Esophagus squamous epithelium (tissue), 5 donors: ENCODE measurements around the gene AXIN2. TPM values are rescaled to one million over a fixed set of nuclear protein-coding genes. Genes with fewer than 3 reads are reported as not detected.

ENCODE experiments used
- DNase-seq: peaks from one replicate; lab custom pipeline; 2025; lab: John Stamatoyannopoulos, UW
- H3K27ac ChIP-seq, 4 donors: fragments of 200-600 bp; sonication (generic); one replicate each; pipeline ENCODE4 v1.5.1; 2016 to 2019; ENCODE audit warnings: mild to moderate bottlenecking in 1 of 4
- H3K27me3 ChIP-seq, 4 donors: fragments of 200-600 bp; sonication (generic); 1 replicate in 3 of 4; 2 replicates in 1 of 4; pipeline versions ENCODE4 v1.5.1 to v1.6.0; 2017 to 2021; ENCODE audit warnings: antibody characterized with exemption in 1 of 4
- H3K36me3 ChIP-seq, 3 donors: fragments of 200-600 bp; sonication (generic); one replicate each; pipeline ENCODE4 v1.5.1; 2016 to 2019
- H3K4me1 ChIP-seq, 3 donors: fragments of 200-600 bp; sonication (generic); one replicate each; pipeline ENCODE4 v1.5.1; 2017 to 2019
- H3K4me3 ChIP-seq, 4 donors: fragments of 200-600 bp; sonication (generic); 1 replicate in 3 of 4; 2 replicates in 1 of 4; pipeline ENCODE4 v1.5.1; 2016 to 2019; ENCODE audit warnings: mild to moderate bottlenecking in 2 of 4, moderate library complexity in 1 of 4
- H3K9me3 ChIP-seq, 3 donors: fragments of 200-600 bp; sonication (generic); one replicate each; pipeline ENCODE4 v1.5.1; 2016 to 2019
- POLR2A ChIP-seq, 4 donors: fragments of 450-650 bp; IDR thresholded peaks; one replicate each; pipeline ENCODE4 v1.6.1; 2017; ENCODE audit warnings: antibody characterized with exemption in 4 of 4, mild to moderate bottlenecking in 4 of 4, moderate library complexity in 3 of 4
- WGBS, 2 donors: methylation state at CpG; one replicate each; pipeline ENCODE4 v1.1.5; 2018; 5-methylcytosine and 5-hydroxymethylcytosine counted together
- intact Hi-C: fragments of 100-400 bp; cut with DNase I; formaldehyde crosslinking; loops from one replicate; pipeline ENCODE4 v1.15.0; 2022
- total RNA-seq, 4 donors: library from RNA; depleted of rRNA; stranded (reverse); fragments of >200 nt; gene quantifications; one replicate each; pipeline ENCODE4 v1.1.0, GENCODE V29; 2016
- TF ChIP-seq, protein P1 (sequence below), 6 experiments: fragments of 450-650 bp in 4 of 6; fragments of 200-600 bp in 2 of 6; sonication (generic) in 2 of 6; IDR thresholded peaks; one replicate each; pipeline ENCODE4 v1.5.1; 2016 to 2019; ENCODE audit warnings: antibody characterized with exemption in 6 of 6, mild to moderate bottlenecking in 4 of 6, moderate library complexity in 4 of 6
- donor health status: DM: yes; HTN: yes; CAD: no.

The AXIN2 gene
- total RNA-seq, 4 donors from 2014 or later = 0.83 to 10.9 (median 6.2) TPM

DNA sequence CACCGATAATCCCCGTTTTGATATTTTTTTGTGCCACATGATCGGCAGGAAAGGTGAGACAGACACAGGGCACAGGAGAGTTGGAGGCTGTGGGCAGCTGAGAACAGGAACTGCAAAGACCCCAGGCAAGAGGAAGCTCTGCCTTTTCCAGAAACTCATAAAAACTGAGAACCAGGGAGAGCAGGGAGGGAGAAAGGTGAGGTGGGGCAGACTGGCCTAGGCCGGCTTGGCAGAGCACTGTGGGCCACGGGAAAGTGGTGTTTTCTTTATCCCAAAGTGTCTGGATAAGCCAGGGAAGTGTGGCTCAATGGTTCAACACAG, 11.8 kb upstream of the AXIN2 start:
- 83 to 100% methylated on average over 2 to 5 of the region's 5 CpGs for WGBS, 2 donors
- intact Hi-C loops = no loop called here
- H3K4me3 ChIP-seq = no peak overlapping the region
- peaks cover 0 to 6% (median 0%) of the 10 kb centered on the region in 3 donors for H3K4me1 ChIP-seq
- H3K36me3 ChIP-seq = no peaks in the 10 kb centered on the region
- no peak overlapping the region for H3K27ac ChIP-seq
- H3K27me3 ChIP-seq = no peaks in the 10 kb centered on the region
- no peak for DNase-seq
- TF ChIP-seq POLR2A (IDR thresholded peaks at IDR 0.05) = no peak
- TF ChIP-seq, protein P1, sequence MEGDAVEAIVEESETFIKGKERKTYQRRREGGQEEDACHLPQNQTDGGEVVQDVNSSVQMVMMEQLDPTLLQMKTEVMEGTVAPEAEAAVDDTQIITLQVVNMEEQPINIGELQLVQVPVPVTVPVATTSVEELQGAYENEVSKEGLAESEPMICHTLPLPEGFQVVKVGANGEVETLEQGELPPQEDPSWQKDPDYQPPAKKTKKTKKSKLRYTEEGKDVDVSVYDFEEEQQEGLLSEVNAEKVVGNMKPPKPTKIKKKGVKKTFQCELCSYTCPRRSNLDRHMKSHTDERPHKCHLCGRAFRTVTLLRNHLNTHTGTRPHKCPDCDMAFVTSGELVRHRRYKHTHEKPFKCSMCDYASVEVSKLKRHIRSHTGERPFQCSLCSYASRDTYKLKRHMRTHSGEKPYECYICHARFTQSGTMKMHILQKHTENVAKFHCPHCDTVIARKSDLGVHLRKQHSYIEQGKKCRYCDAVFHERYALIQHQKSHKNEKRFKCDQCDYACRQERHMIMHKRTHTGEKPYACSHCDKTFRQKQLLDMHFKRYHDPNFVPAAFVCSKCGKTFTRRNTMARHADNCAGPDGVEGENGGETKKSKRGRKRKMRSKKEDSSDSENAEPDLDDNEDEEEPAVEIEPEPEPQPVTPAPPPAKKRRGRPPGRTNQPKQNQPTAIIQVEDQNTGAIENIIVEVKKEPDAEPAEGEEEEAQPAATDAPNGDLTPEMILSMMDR (IDR thresholded peaks at IDR 0.05) = no peak
- no peaks in the 10 kb centered on the region for H3K9me3 ChIP-seq

DNA sequence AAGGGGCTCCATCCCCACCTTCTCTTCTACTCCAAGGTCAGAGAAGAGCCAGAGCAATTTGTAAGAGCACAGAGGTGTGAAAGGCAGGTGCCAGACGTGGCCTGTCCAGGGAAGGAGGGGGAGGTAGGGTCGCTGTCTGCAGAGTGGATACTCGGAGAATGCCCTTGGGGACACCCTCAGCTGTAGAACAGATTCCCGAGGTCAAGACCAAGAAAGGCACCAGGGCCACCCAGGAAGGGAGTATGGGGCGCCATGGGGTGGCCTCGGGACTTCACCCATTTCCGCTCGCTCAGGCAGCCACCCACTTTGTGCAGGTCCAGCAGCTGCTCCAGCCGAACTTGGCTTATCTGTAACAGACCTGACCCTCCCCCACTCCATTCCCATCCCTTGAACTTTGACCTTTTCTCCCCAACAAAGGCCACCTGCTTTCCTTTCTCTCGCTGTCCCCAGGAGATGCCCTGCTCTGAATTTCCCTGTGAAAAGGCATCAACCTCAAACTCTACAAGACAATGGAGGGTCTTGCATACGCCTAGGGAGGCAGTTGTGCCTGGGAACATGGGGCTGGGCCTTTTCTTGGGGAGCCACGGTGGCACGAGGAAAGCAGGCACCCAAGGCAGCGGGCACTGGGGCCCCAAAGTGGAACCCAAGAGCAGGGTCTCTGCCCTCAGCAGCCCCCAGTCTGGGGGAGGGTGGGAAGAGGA, 11.3 kb upstream of the AXIN2 start:
- TF ChIP-seq, protein P1 (IDR thresholded peaks at IDR 0.05) = no peak
- TF ChIP-seq POLR2A (IDR thresholded peaks at IDR 0.05) = no peak
- 81 to 88% methylated on average over 6 to 13 of the region's 14 CpGs for WGBS, 2 donors

DNA sequence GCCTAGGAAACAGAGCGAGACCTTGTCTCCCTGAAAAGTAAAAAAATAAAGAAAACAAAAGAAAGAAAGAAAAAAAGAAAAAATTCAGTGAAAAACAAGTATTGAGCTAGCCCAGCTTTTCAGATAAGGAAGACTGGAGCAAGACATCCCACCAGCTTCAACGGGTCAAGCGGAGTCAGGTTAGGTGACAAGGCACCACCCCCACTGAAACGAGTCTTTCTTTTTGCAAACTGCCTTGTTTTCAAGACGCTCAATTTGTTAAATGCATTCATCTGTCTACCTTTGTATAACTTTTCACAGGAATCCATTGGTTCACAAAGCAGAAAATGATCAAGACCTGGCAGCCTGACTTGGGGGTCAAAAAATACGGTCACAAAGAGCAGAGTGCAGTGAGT, 10.7 kb upstream of the AXIN2 start:
- H3K4me1 ChIP-seq = no peaks in the 10 kb centered on the region
- H3K27ac ChIP-seq = no peak overlapping the region
- WGBS, 2 donors = 65 to 69% methylated on average over 6 of the region's 6 CpGs
- no peaks in the 10 kb centered on the region for H3K27me3 ChIP-seq
- DNase-seq = no peak
- no peak for TF ChIP-seq POLR2A (IDR thresholded peaks at IDR 0.05)
- TF ChIP-seq, protein P1 (IDR thresholded peaks at IDR 0.05) = no peak
- no peaks in the 10 kb centered on the region for H3K9me3 ChIP-seq
- intact Hi-C loops = no loop called here
- no peak overlapping the region for H3K4me3 ChIP-seq
- no peaks in the 10 kb centered on the region for H3K36me3 ChIP-seq

More for the DNA sequence above, 11.3 kb upstream of the AXIN2 start:
- no peak for DNase-seq
- Histone ChIP-seq H3K4me1 (peaks cover 0 to under 1% (median 0%) of the 10 kb centered on the region in 3 donors), H3K27me3 (no peaks in the 10 kb centered on the region), H3K9me3 (no peaks in the 10 kb centered on the region), H3K27ac (no peak overlapping the region), H3K36me3 (no peaks in the 10 kb centered on the region), H3K4me3 (no peak overlapping the region)
- intact Hi-C loops = no loop called here

DNA sequence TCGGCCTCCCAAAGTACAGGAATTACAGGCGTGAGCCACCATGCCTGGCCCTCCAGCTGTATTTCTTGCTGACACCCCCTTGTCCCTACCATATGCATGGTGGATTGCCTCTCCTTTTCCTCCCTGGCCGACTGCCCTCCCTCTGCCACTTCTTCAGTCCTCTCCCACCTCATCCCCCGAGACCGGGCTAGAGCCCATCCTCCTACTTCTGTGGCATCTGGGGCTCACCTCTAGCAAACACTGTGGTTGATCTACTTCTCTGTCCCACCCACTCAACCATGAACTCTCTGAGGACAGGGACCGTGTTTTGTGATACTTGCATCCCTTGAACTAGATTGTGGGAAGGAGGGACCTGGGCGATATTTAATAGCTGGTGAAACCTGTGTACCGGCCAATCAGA, 7.5 kb upstream of the AXIN2 start:
- intact Hi-C loops = no loop called here
- no peak for TF ChIP-seq POLR2A (IDR thresholded peaks at IDR 0.05)
- TF ChIP-seq, protein P1 (IDR thresholded peaks at IDR 0.05) = no peak
- H3K36me3 ChIP-seq = no peaks in the 10 kb centered on the region
- 84 to 87% methylated on average over 7 to 8 of the region's 8 CpGs for WGBS, 2 donors
- H3K27me3 ChIP-seq = no peaks in the 10 kb centered on the region
- H3K27ac ChIP-seq = no peak overlapping the region
- DNase-seq = no peak
- peaks cover 0 to 11% (median 8%) of the 10 kb centered on the region in 3 donors for H3K4me1 ChIP-seq
- H3K4me3 ChIP-seq = no peak overlapping the region
- no peaks in the 10 kb centered on the region for H3K9me3 ChIP-seq

DNA sequence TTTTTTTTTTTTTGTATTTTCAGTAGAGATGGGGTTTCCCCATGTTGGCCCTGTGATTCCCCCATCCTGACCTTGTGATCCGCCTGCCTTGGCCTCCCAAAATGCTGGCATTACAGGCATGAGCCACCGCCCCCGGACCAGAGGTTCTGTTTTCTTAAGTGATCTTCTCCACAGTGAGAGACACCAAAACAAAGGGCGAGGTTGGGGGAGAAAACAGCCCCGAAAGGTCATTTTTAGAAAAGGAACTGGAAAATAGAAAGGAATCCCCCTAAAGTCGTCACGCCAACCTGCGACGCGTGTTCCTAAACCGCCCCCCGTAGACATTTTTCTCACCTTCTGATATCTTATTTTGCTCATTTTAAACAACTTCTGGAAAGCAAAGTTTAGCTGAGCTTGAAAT, 6.1 kb upstream of the AXIN2 start:
- 89 to 92% methylated on average over 8 to 12 of the region's 12 CpGs for WGBS, 2 donors
- H3K36me3 ChIP-seq = no peaks in the 10 kb centered on the region
- TF ChIP-seq, protein P1 (IDR thresholded peaks at IDR 0.05) = no peak
- no peak for TF ChIP-seq POLR2A (IDR thresholded peaks at IDR 0.05)
- H3K27ac ChIP-seq = no peak overlapping the region
- no peaks in the 10 kb centered on the region for H3K9me3 ChIP-seq
- H3K4me1 ChIP-seq = peaks cover 0 to 20% (median 12%) of the 10 kb centered on the region in 3 donors
- intact Hi-C loops = no loop called here
- no peaks in the 10 kb centered on the region for H3K27me3 ChIP-seq
- no peak overlapping the region for H3K4me3 ChIP-seq
- no peak for DNase-seq
